Head of caudate nucleus (tissue), 42 donors: Measurements from ENCODE around the gene CASTOR2.
"Not testable (repeated sequence)": the region's sequence is repeated elsewhere in the genome, so short reads cannot be mapped to it uniquely, and the experiment has no call there.

Experiments used
- DNase-seq, 42 donors: peaks; one replicate each; pipeline versions ENCODE4 v3.0.0 to v3.0.0-alpha.2; 2020 to 2021; ENCODE audit warnings: mixed read lengths in 7 of 42
- intact Hi-C: fragments of 100-400 bp; cut with DNase I; formaldehyde crosslinking; loops from one replicate; pipeline ENCODE4 v1.15.0; 2022

CASTOR2 gene

DNA sequence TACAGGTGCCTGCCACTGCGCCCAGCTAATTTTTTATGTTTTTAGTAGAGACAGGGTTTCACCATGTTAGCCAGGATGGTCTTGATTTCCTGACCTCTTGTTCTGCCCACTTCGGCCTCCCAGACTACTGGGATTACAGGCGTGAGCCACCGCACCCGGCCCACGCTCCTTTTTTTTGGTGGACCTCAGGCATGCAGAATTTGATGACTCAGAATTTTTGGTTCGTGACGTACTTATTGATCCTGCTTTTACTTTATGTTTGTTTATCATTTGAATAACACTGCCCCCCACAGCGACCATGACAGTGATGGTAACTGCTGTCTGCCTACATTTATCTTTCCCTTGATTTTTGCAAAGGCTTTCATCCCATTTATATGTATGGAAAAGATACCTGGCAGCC lies 23.9 kb downstream of the CASTOR2 start:
- intact Hi-C loops, DNase-seq: not testable (repeated sequence)

DNA sequence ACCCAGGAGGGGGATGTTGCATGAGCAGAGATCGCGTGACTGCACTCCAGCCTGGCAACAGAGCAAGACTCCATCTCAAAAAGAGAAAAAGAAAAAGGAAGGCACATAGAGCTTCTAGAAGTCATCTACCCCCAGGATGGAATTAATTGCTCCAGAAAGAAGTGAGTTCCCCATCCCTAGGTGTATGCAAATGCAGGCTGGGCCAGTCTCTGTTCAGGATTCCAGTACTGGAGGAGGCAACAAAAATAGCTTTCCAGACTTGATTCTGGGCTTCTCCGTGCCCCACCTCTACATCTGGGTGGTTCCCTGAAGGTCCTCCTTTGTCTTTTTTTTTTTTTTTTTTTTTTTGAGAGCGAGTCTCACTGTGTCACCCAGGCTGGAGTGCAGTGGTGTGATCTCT lies 28.6 kb downstream of the CASTOR2 start:
- DNase-seq = peak in 2 of 42 donors; percentile 11 to 21
- intact Hi-C loops = no loop called here

- DNase-seq, intact Hi-C loops: not testable (repeated sequence)
These were observed 30.5 kb downstream of the CASTOR2 start for GRCh38 chr7:74994869-74995543.

DNA sequence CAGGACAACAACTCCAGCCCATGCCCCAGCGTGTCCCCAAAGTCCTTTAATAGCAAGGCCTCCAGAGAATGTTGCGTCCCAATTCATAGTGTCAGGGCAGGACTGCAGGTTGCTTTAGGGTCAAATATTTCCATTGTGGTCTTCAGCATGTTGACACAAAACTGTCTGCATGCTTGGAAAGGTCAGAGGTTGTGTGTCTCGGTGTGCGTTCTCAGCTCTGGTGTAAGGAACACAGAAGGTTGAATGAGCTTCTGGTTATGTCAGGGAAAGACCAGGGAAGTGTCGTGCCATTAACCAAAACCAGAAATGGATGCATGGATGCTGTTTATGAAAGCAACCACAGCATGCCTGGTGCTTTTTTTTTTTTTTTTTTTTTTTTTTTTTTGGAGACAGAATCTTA lies 31.9 kb downstream of the CASTOR2 start:
- DNase-seq, intact Hi-C loops: not testable (repeated sequence)

GRCh38 chr7:74997811-74998210 lies 33.3 kb downstream of the CASTOR2 start:
- peak in 1 of 42 donors; percentile 16 for DNase-seq
- intact Hi-C loops = not testable (repeated sequence)

GRCh38 chr7:75001356-75001755 lies 36.9 kb downstream of the CASTOR2 start:
- intact Hi-C loops, DNase-seq: not testable (repeated sequence)

DNA sequence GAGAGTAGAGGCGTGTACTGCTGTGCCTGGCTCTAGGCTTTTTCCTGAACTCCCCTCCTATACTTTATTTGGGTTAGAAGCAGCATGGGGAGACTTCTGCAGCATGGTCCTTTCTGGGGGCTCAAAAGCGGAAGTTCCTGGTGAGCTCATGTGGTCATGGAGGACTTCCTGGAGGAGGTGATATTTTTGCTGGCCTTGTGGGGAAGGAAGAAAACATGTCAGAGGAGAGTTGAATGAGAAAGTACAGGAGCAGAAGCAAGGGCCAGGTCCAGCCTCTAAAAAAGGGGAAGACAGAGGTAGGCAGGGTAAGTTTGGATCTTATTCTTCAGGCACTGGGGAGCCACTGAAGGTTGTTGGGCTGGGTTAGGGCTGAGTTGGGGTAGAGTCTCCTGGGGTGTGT lies 45.5 kb downstream of the CASTOR2 start:
- intact Hi-C loops = no loop called here
- no peak for DNase-seq

GRCh38 chr7:75017832-75018231 lies 53.3 kb downstream of the CASTOR2 start:
- no peak for DNase-seq
- intact Hi-C loops = no loop called here

DNA sequence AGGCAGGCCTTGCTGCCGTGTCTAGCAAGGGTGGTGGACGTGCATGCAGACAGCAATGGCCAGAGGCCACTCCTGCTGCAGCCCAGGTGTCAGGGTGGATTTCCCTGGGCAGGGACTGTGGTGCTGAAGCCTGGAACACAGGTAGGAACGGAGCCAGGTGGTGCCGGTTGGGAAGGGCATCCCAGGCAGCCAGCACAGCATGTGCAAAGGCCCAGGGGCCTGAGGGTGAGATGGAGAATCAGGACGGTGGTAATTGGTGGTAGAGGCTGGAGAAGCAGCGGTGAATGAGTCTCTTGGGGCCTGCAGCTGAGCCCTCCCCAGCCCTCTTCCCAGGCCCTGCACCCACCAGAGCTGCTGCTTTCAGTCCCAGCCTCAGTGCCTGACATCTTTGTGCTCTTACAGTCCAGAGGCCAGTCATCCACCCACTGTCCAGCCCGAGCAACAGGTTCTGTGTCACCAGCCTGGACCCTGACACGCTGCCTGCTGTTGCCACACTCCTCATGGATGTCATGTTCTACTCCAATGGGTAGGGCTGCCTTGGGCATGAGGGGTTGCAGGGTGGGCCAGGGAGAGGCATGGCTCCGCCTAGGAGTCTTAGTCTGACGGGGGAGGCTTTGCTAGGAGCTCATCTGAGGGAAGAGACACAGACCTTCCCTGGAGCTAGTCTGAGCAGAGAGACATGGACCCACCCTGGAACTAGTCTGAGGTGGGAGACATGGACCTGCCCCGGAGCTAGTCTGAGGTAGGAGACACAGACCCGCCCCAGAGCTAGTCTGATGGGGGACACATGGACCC lies 54.3 kb downstream of the CASTOR2 start:
- intact Hi-C loops = no loop called here
- DNase-seq = no peak

DNA sequence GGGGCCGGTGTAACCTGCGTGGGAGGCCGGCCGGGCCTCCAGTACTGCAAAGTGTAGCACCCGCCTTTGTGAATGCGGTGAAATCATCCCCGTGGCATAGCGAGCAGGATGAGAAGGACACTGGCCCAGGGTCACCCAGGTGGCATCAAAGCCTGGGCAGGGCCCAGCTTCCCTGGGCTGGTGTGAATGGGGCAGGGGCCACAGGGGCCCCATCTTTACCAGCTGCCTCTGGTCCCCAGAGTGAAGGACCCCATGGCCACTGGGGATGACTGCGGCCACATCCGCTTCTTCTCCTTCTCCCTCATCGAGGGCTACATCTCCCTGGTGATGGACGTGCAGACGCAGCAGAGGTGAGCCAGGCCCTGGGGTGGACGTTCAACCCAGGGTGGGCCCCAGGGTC lies 55.3 kb downstream of the CASTOR2 start:
- intact Hi-C loops = no loop called here

DNA sequence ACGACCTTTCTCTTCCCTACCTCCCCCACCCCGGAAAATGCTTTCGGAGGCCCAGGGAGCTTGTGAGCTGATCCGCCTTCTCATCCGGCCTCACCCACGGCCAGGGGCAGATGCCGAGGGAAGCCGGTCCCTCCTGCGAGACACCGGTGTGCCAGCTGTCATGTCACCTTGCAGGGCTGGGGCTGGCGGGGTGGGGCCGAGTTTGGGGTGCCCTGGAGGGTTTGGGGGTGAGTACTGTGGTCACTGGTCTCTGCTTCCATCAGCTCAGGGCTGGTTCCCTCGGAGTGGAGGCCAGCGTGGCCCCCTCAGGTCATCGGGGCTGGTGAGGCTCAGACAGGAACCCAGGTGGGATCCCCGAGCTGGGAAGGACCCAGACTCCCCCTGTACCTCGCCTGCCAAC lies 60.4 kb downstream of the CASTOR2 start:
- no peak for DNase-seq
- intact Hi-C loops = no loop called here

More for the DNA sequence above, 55.3 kb downstream of the CASTOR2 start:
- no peak for DNase-seq

GRCh38 chr7:75028299-75028698 lies 63.8 kb downstream of the CASTOR2 start:
- intact Hi-C loops = no loop called here

GRCh38 chr7:75033064-75033463 lies 68.6 kb downstream of the CASTOR2 start:
- intact Hi-C loops = no loop called here
- no peak for DNase-seq

More at GRCh38 chr7:75028299-75028698, 63.8 kb downstream of the CASTOR2 start:
- DNase-seq = no peak

- intact Hi-C loops = no loop called here
- no peak for DNase-seq
These were observed 69.3 kb downstream of the CASTOR2 start for GRCh38 chr7:75033826-75034225.

- DNase-seq = no peak
- intact Hi-C loops = no loop called here
These were observed 74.0 kb downstream of the CASTOR2 start for GRCh38 chr7:75038508-75038907.

DNA sequence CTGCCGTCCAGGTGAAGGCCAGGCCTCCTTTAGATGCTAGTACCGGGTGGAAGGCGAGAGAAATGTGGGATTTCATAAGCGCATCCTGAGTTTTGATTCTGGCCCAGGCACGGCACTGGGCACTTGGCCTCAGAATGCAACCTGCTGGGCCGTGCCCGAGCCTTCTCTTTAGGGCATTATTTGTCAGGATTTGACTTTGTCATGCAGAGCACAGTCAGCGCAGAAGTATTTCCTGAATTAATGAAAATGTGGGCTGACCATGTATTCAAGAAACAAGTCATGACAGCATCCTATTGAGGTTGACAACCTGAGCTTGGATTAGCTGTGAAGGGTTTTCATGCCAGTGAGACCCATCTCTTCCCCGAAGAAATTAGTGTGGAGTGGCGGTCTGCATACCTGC lies 74.7 kb downstream of the CASTOR2 start:
- intact Hi-C loops = no loop called here
- DNase-seq = no peak

GRCh38 chr7:75039709-75040108 lies 75.2 kb downstream of the CASTOR2 start:
- intact Hi-C loops = no loop called here
- no peak for DNase-seq

DNA sequence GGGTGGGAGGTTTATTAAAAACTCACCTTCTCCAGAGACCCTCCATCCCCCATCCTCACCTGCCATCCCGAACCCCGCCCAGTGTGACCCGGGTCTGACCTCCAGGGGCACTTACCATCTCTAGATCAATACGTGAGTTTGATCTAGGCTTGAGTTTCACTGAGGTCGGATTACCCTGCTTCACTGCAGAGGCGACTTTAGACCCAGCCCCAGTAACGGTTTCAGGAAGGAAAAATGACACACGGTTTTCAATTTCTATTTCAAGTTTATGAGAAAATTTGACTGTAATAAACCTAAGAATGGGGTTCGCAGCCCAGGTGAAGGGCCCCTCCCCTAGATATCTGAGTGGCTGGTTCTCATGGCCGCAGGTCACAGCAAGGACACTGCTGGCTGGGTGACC lies 76.0 kb downstream of the CASTOR2 start:
- DNase-seq = no peak

GRCh38 chr7:75042286-75042685 lies 77.8 kb downstream of the CASTOR2 start:
- intact Hi-C loops = no loop called here
- peak in 22 of 42 donors; percentile 8 to 55 (median 24) for DNase-seq

More for the DNA sequence above, 76.0 kb downstream of the CASTOR2 start:
- intact Hi-C loops = no loop called here

- intact Hi-C loops = no loop called here
- DNase-seq = no peak
These were observed 78.6 kb downstream of the CASTOR2 start for GRCh38 chr7:75042831-75043703.
